ENCODE measurements around the gene STARD10. TPM values are rescaled to one million over a fixed set of nuclear protein-coding genes. Genes with fewer than 3 reads are reported as not detected.

The STARD10 gene
- total RNA-seq, 1 donor from 2014 or later, result 38.4 TPM

- Mint-ChIP-seq H3K9me3 (ENCODE audit: unreplicated experiment) (no peaks in the 10 kb centered on the region), H3K27ac (ENCODE audit: unreplicated experiment) (peak overlapping the region; percentile 42), H3K36me3 (ENCODE audit: low read depth, unreplicated experiment) (no peaks in the 10 kb centered on the region), H3K4me3 (ENCODE audit: unreplicated experiment) (no peak overlapping the region), H3K27me3 (ENCODE audit: low read depth, unreplicated experiment) (peaks cover 3% of the 10 kb centered on the region), H3K4me1 (ENCODE audit: low read depth, unreplicated experiment) (peaks cover 6% of the 10 kb centered on the region)
- Histone ChIP-seq H4K20me1 (ENCODE audit: insufficient read depth, low read length) (no peaks in the 10 kb centered on the region), H3K27me3 (ENCODE audit: insufficient read depth, low read length) (no peaks in the 10 kb centered on the region), H3K9ac (ENCODE audit: low read length) (no peak overlapping the region), H3K79me2 (ENCODE audit: insufficient read depth, low read length) (no peaks in the 10 kb centered on the region), H3K4me1 (ENCODE audit: insufficient read depth, low read length) (no peaks in the 10 kb centered on the region), H2AFZ (ENCODE audit: low read depth, low read length) (no peak overlapping the region), H3K4me3 (ENCODE audit: insufficient read depth, low read depth, low read length) (no peak overlapping the region), H3K27ac (ENCODE audit: low read depth, low read length) (no peak overlapping the region), H3K36me3 (ENCODE audit: insufficient read depth, low read length) (no peaks in the 10 kb centered on the region), H3K9me3 (ENCODE audit: insufficient read depth, low read depth, low read length) (no peaks in the 10 kb centered on the region), H3K4me2 (ENCODE audit: low read length) (no peak overlapping the region)
- TF ChIP-seq EZH2 (IDR thresholded peaks at IDR 0.05; ENCODE audit: insufficient read depth, low read length), result no peak
- DNase-seq (ENCODE audit: low read depth), result no peak
- FAIRE-seq, result no peak
Observed at GRCh38 chr11:72832301-72833082, 38.6 kb upstream of the STARD10 start.

- H3K4me1 ChIP-seq (ENCODE audit: insufficient read depth, low read length), result no peaks in the 10 kb centered on the region
- H3K9ac ChIP-seq (ENCODE audit: low read length), result no peak overlapping the region
- H3K79me2 ChIP-seq (ENCODE audit: insufficient read depth, low read length), result no peaks in the 10 kb centered on the region
- H3K27me3 ChIP-seq (ENCODE audit: insufficient read depth, low read length), result no peaks in the 10 kb centered on the region
- H3K36me3 ChIP-seq (ENCODE audit: insufficient read depth, low read length), result no peaks in the 10 kb centered on the region
- H3K9me3 ChIP-seq (ENCODE audit: insufficient read depth, low read depth, low read length), result no peaks in the 10 kb centered on the region
- FAIRE-seq, result no peak
- TF ChIP-seq CTCF (IDR thresholded peaks at IDR 0.05; ENCODE audit: insufficient read depth, low read depth, low read length) (peak; percentile 95), EZH2 (IDR thresholded peaks at IDR 0.05; ENCODE audit: insufficient read depth, low read length) (no peak)
- H4K20me1 ChIP-seq (ENCODE audit: insufficient read depth, low read length), result no peaks in the 10 kb centered on the region
- peak overlapping the region; percentile 36 for H2AFZ ChIP-seq (ENCODE audit: low read depth, low read length)
- DNase-seq (ENCODE audit: low read depth), result peak; percentile 39
- no peak overlapping the region for H3K27ac ChIP-seq (ENCODE audit: low read depth, low read length)
- H3K27me3 Mint-ChIP-seq (ENCODE audit: low read depth, unreplicated experiment), result peaks cover 3% of the 10 kb centered on the region
- H3K9me3 Mint-ChIP-seq (ENCODE audit: unreplicated experiment), result no peaks in the 10 kb centered on the region
- H3K27ac Mint-ChIP-seq (ENCODE audit: unreplicated experiment), result peak overlapping the region; percentile 42
- H3K36me3 Mint-ChIP-seq (ENCODE audit: low read depth, unreplicated experiment), result peaks cover 5% of the 10 kb centered on the region
- H3K4me2 ChIP-seq (ENCODE audit: low read length), result peak overlapping the region; percentile 34
- H3K4me1 Mint-ChIP-seq (ENCODE audit: low read depth, unreplicated experiment), result peaks cover 6% of the 10 kb centered on the region
- H3K4me3 Mint-ChIP-seq (ENCODE audit: unreplicated experiment), result no peak overlapping the region
- H3K4me3 ChIP-seq (ENCODE audit: insufficient read depth, low read depth, low read length), result no peak overlapping the region
Observed at GRCh38 chr11:72831521-72832300, 37.9 kb upstream of the STARD10 start.

GRCh38 chr11:72829884-72830533 is 36.2 kb upstream of the STARD10 start:
- Mint-ChIP-seq H3K9me3 (ENCODE audit: unreplicated experiment) (no peaks in the 10 kb centered on the region), H3K36me3 (ENCODE audit: low read depth, unreplicated experiment) (peaks cover 5% of the 10 kb centered on the region), H3K4me3 (ENCODE audit: unreplicated experiment) (peak overlapping the region; percentile 40), H3K27ac (ENCODE audit: unreplicated experiment) (no peak overlapping the region), H3K27me3 (ENCODE audit: low read depth, unreplicated experiment) (peaks cover 3% of the 10 kb centered on the region), H3K4me1 (ENCODE audit: low read depth, unreplicated experiment) (peaks cover 6% of the 10 kb centered on the region)
- Histone ChIP-seq H4K20me1 (ENCODE audit: insufficient read depth, low read length) (no peaks in the 10 kb centered on the region), H3K4me3 (ENCODE audit: insufficient read depth, low read depth, low read length) (no peak overlapping the region), H3K4me1 (ENCODE audit: insufficient read depth, low read length) (no peaks in the 10 kb centered on the region), H3K27ac (ENCODE audit: low read depth, low read length) (no peak overlapping the region), H3K9me3 (ENCODE audit: insufficient read depth, low read depth, low read length) (no peaks in the 10 kb centered on the region), H3K79me2 (ENCODE audit: insufficient read depth, low read length) (no peaks in the 10 kb centered on the region), H3K9ac (ENCODE audit: low read length) (no peak overlapping the region), H2AFZ (ENCODE audit: low read depth, low read length) (no peak overlapping the region), H3K27me3 (ENCODE audit: insufficient read depth, low read length) (no peaks in the 10 kb centered on the region), H3K36me3 (ENCODE audit: insufficient read depth, low read length) (no peaks in the 10 kb centered on the region), H3K4me2 (ENCODE audit: low read length) (no peak overlapping the region)
- FAIRE-seq, result no peak
- TF ChIP-seq CTCF (IDR thresholded peaks at IDR 0.05; ENCODE audit: insufficient read depth, low read depth, low read length), result no peak
- TF ChIP-seq EZH2 (IDR thresholded peaks at IDR 0.05; ENCODE audit: insufficient read depth, low read length), result no peak
- no peak for DNase-seq (ENCODE audit: low read depth)

Data from astrocyte (in vitro differentiated cells and primary cell).